Vagina (tissue), 2 donors: Measurements from ENCODE around the gene KHNYN. TPM values are rescaled to one million over a fixed set of nuclear protein-coding genes. Genes with fewer than 3 reads are reported as not detected.
"Not testable (repeated sequence)": the region's sequence is repeated elsewhere in the genome, so short reads cannot be mapped to it uniquely, and the experiment has no call there.

Experiments
- DNase-seq, 2 donors: peaks; one replicate each; pipeline ENCODE4 v3.0.0-alpha.2; 2017; ENCODE audit errors: extremely low spot score in 2 of 2
- H3K27ac ChIP-seq: fragments of 200-600 bp; sonication (generic); one replicate; pipeline ENCODE4 v1.5.1; 2019
- H3K27me3 ChIP-seq: fragments of 200-600 bp; sonication (generic); one replicate; pipeline ENCODE4 v1.5.1; 2019
- H3K36me3 ChIP-seq, 2 donors: fragments of 200-600 bp; sonication (generic); one replicate each; pipeline ENCODE4 v1.5.1; 2017 to 2019
- H3K4me1 ChIP-seq: fragments of 200-600 bp; sonication (generic); one replicate; pipeline ENCODE4 v1.5.1; 2019
- H3K4me3 ChIP-seq, 2 donors: fragments of 200-600 bp; sonication (generic); 1 replicate in 1 of 2; 2 replicates in 1 of 2; pipeline ENCODE4 v1.5.1; 2016 to 2019
- H3K9me3 ChIP-seq: fragments of 200-600 bp; sonication (generic); one replicate; pipeline ENCODE4 v1.5.1; 2019
- POLR2A ChIP-seq, 2 donors: fragments of 450-650 bp; IDR thresholded peaks; one replicate each; pipeline ENCODE4 v1.6.1; 2017; ENCODE audit warnings: antibody characterized with exemption in 2 of 2, mild to moderate bottlenecking in 2 of 2, moderate library complexity in 2 of 2
- POLR2AphosphoS5 ChIP-seq, 2 donors: sonication (generic); formaldehyde crosslinking; IDR thresholded peaks; one replicate each; pipeline ENCODE4 v1.9.0; 2017; ENCODE audit warnings: antibody characterized with exemption in 2 of 2, mild to moderate bottlenecking in 2 of 2, low read depth in 1 of 2; ENCODE audit not compliant: insufficient read depth in 1 of 2
- intact Hi-C: fragments of 100-400 bp; cut with DNase I; formaldehyde crosslinking; loops from one replicate; pipeline ENCODE4 v1.15.1; 2023
- total RNA-seq: library from RNA; depleted of rRNA; stranded (reverse); fragments of >200 nt; gene quantifications from one replicate; pipeline ENCODE4 v1.2.3, GENCODE V29; 2016
- TF ChIP-seq, protein P1 (sequence below), 3 experiments: fragments of 450-650 bp in 2 of 3; fragments of 200-600 bp in 1 of 3; sonication (generic) in 1 of 3; IDR thresholded peaks; one replicate each; pipeline ENCODE4 v1.5.1; 2017 to 2019; ENCODE audit warnings: antibody characterized with exemption in 3 of 3, mild to moderate bottlenecking in 2 of 3, moderate library complexity in 2 of 3

The KHNYN gene
- total RNA-seq, 1 donor from 2014 or later, result 41.7 TPM

DNA sequence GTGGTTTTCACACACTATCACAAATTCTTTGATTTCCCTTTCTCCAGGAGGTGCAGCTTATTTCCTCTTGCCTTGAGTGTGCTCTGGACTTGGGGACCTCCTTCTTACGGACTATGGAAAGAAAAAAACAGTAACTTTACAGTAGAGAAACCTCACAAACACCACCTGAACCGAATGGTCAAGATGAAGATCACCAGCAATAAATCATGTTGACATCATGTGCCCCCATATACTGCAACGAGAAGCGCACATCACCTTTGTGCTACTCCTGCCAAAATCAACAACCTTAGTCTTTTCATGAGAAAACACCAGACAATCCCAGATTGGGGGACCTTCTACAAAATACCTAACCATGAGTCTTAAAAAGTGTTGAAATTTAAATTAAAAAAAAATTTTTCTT, 44.2 kb upstream of the KHNYN start:
- no peaks in the 10 kb centered on the region for H3K27me3 ChIP-seq
- no peaks in the 10 kb centered on the region for H3K36me3 ChIP-seq
- no peak overlapping the region for H3K27ac ChIP-seq
- H3K9me3 ChIP-seq, result no peaks in the 10 kb centered on the region
- TF ChIP-seq POLR2AphosphoS5 (IDR thresholded peaks at IDR 0.05; ENCODE audit: insufficient read depth in 1 of 2, low read depth in 1 of 2) (no peak), POLR2A (IDR thresholded peaks at IDR 0.05) (no peak)
- TF ChIP-seq, protein P1, sequence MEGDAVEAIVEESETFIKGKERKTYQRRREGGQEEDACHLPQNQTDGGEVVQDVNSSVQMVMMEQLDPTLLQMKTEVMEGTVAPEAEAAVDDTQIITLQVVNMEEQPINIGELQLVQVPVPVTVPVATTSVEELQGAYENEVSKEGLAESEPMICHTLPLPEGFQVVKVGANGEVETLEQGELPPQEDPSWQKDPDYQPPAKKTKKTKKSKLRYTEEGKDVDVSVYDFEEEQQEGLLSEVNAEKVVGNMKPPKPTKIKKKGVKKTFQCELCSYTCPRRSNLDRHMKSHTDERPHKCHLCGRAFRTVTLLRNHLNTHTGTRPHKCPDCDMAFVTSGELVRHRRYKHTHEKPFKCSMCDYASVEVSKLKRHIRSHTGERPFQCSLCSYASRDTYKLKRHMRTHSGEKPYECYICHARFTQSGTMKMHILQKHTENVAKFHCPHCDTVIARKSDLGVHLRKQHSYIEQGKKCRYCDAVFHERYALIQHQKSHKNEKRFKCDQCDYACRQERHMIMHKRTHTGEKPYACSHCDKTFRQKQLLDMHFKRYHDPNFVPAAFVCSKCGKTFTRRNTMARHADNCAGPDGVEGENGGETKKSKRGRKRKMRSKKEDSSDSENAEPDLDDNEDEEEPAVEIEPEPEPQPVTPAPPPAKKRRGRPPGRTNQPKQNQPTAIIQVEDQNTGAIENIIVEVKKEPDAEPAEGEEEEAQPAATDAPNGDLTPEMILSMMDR (IDR thresholded peaks at IDR 0.05), result no peak
- DNase-seq, result no peak
- no peak overlapping the region for H3K4me3 ChIP-seq
- intact Hi-C loops, result no loop called here
- peaks cover 23% of the 10 kb centered on the region for H3K4me1 ChIP-seq

DNA sequence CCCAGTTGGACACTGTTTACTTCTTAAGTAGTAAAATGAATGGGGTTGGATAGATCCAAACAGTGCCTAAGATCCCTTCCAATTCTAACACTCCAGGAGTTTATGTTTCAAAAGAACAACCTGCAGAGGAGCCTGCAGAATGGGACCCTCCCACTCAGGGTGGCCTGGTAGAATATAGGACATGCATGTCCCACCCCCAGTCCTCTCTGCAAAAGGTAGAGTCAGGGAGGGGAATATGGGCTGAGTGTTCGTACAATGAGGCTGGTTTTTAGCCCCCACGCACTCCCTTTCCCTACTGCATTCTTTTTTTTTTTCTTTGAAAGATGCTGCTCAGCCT, 42.8 kb upstream of the KHNYN start:
- TF ChIP-seq POLR2AphosphoS5 (IDR thresholded peaks at IDR 0.05; ENCODE audit: insufficient read depth in 1 of 2, low read depth in 1 of 2) (no peak), POLR2A (IDR thresholded peaks at IDR 0.05) (no peak)
- H3K27me3 ChIP-seq, result no peaks in the 10 kb centered on the region
- no peak overlapping the region for H3K4me3 ChIP-seq
- H3K27ac ChIP-seq, result no peak overlapping the region
- intact Hi-C loops, result no loop called here
- no peaks in the 10 kb centered on the region for H3K36me3 ChIP-seq
- H3K4me1 ChIP-seq, result peaks cover 19% of the 10 kb centered on the region
- DNase-seq, result no peak
- H3K9me3 ChIP-seq, result no peaks in the 10 kb centered on the region

DNA sequence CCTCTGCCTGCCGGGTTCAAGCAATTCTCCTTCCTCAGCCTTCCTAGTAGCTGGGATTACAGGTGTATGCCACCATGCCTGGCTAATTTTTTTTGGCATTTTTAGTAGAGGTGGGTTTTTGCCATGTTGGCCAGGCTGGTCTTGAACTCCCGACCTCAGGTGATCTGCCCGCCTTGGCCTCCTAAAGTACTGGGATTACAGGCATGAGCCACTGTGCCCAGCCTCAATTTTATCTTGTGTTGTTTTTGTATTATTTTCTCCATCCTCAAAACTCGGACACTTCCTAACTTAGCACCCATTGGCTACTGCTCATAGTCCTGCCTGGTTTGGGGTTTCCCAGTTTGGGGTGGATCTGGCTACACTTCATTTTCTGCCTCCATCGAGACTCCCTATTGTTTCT, 42.2 kb upstream of the KHNYN start:
- intact Hi-C loops, H3K4me3 ChIP-seq, H3K36me3 ChIP-seq, H3K9me3 ChIP-seq, H3K27ac ChIP-seq, H3K27me3 ChIP-seq, DNase-seq: not testable (repeated sequence)
- H3K4me1 ChIP-seq, result peaks cover 14% of the 10 kb centered on the region

DNA sequence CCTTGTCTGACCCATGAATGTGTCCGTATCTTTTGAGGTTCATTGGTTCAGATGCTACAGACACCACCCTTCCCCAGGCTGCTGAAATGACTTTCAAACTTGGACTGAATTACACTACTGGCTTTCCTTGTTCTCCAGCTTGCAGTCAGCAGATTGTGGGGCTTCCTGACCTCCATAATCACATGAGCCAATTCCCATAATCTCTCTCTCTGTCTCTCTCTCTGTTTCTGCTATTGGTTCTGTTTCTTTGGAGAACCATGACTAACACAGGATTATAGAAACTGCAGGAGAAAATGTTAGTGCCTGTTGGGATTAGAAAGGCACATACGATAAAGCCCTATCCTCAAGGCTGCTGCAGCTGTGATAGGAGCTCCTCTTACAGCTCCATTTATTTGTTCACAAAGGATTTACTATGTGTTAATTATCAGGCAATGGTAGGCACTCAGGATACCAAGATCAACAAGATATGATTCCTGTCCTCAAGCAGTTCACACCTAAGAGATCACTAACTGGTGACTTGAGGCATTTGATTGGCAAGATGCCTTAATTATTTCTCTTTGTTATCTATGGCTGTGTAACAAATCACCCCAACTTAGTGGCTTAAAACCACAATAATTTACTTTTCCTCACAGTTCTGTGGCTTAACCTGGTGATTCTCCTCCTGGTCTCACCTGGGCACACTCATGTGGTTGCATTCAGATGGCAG, 41.1 kb upstream of the KHNYN start:
- H3K4me1 ChIP-seq, result peaks cover 14% of the 10 kb centered on the region
- intact Hi-C loops, result no loop called here
- H3K4me3 ChIP-seq, result no peak overlapping the region
- no peaks in the 10 kb centered on the region for H3K36me3 ChIP-seq
- H3K27me3 ChIP-seq, result no peaks in the 10 kb centered on the region
- no peak for TF ChIP-seq POLR2A (IDR thresholded peaks at IDR 0.05)
- H3K9me3 ChIP-seq, result no peaks in the 10 kb centered on the region
- peak overlapping the region; percentile 54 for H3K27ac ChIP-seq
- DNase-seq, result no peak

DNA sequence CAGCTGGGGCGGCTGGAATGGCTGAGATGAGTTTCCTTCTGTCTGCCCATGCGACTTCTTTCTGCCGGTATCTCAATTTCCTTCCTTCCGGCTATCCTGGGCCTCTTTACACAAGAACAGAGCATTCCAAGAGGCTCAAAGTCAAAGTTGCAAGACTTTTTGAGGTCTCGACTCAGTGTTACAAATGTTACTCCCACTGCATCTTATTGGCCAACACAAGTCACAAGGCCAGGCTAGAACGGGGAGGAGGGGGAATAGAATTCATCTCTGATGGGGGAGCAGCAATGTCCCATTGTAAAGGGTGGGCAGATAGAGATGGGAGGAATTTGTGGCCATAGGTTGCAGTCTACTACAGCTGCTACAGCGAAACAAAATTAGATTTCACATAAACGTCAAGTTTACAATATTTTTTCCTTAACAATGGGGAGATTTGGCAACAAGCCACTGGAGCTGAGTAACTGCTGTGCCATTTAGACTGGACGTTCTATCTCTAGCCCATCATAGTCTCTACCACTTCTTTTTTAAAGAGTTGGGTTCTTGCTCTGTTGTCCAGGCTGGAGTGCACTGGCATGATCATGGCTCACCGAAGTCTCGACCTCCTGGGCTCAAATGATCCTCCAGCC, 40.4 kb upstream of the KHNYN start:
- peak overlapping the region; percentile 54 for H3K27ac ChIP-seq
- H3K27me3 ChIP-seq, result no peaks in the 10 kb centered on the region
- H3K36me3 ChIP-seq, result no peaks in the 10 kb centered on the region
- H3K9me3 ChIP-seq, result no peaks in the 10 kb centered on the region
- H3K4me1 ChIP-seq, result peaks cover 14% of the 10 kb centered on the region
- intact Hi-C loops, result no loop called here
- TF ChIP-seq POLR2A (IDR thresholded peaks at IDR 0.05) (no peak), POLR2AphosphoS5 (IDR thresholded peaks at IDR 0.05; ENCODE audit: insufficient read depth in 1 of 2, low read depth in 1 of 2) (no peak)
- TF ChIP-seq, protein P1 (IDR thresholded peaks at IDR 0.05), result no peak
- DNase-seq, result no peak
- no peak overlapping the region for H3K4me3 ChIP-seq

DNA sequence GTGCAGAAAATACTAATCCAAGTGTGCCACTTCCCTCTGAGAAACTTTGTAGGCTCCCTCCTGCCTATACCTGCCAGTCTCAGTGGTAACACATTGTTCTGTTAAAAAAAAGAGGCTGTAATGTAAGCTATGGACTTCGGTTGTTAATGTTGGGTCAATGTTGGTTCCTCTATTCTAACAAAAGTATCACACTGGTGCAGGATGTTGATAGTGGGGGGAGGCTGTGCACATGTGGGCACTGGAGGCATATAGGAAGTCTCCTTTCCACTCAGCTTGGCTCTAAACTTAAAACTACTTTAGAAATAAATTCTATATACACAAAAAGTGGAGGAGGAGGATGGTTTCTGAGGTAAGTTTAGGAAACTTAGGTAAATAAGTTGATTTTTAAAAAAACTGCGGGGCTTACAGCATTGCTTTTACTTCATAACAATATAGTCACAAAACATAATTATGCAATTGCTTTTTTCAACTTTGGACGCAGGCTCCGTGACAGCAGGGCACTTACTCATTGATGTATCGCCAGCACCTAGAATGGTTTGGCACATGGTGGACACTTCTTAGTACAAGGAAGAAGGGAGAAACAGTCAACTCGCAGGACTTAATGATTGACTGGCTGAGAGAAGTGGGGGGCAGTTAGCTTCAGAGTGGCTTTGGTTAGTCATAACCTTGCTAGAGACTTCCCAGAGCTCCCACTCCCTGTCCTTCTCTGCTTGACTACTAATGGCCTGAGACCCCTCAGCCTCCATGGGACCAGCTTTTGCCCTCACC, 38.9 kb upstream of the KHNYN start:
- no peak overlapping the region for H3K4me3 ChIP-seq
- H3K36me3 ChIP-seq, result no peaks in the 10 kb centered on the region
- intact Hi-C loops, result no loop called here
- no peaks in the 10 kb centered on the region for H3K9me3 ChIP-seq
- DNase-seq, result no peak
- H3K27ac ChIP-seq, result no peak overlapping the region
- H3K27me3 ChIP-seq, result no peaks in the 10 kb centered on the region
- H3K4me1 ChIP-seq, result peaks cover 20% of the 10 kb centered on the region
- TF ChIP-seq POLR2A (IDR thresholded peaks at IDR 0.05), result no peak
- TF ChIP-seq POLR2AphosphoS5 (IDR thresholded peaks at IDR 0.05; ENCODE audit: insufficient read depth in 1 of 2, low read depth in 1 of 2), result no peak
- TF ChIP-seq, protein P1 (IDR thresholded peaks at IDR 0.05), result no peak
